Femur (tissue), 1 donor: ENCODE results near the gene OTOF.

Experiments used
- DNase-seq: peaks from one replicate; pipeline ENCODE4 v3.0.0-alpha.2; 2017

Gene OTOF

GRCh38 chr2:26495705-26496297, 17.9 kb upstream of the OTOF start:
- DNase-seq: no peak

- DNase-seq: no peak
These were observed 17.0 kb upstream of the OTOF start for GRCh38 chr2:26494891-26495290.

- DNase-seq: no peak
These were observed 16.3 kb upstream of the OTOF start for GRCh38 chr2:26494199-26494598.

GRCh38 chr2:26493566-26493965, 15.6 kb upstream of the OTOF start:
- DNase-seq: no peak

- no peak for DNase-seq
These were observed 15.0 kb upstream of the OTOF start for GRCh38 chr2:26492749-26493515.

- no peak for DNase-seq
These were observed 13.7 kb upstream of the OTOF start for GRCh38 chr2:26491563-26492167.

- no peak for DNase-seq
These were observed 11.4 kb upstream of the OTOF start for GRCh38 chr2:26489213-26489850.

- DNase-seq: no peak
These were observed 10.7 kb upstream of the OTOF start for GRCh38 chr2:26488463-26489212.

- DNase-seq: no peak
These were observed 9.3 kb upstream of the OTOF start for GRCh38 chr2:26487192-26487591.

- no peak for DNase-seq
These were observed 8.9 kb upstream of the OTOF start for GRCh38 chr2:26486789-26487188.

GRCh38 chr2:26485725-26486418, 7.9 kb upstream of the OTOF start:
- DNase-seq: no peak

- no peak for DNase-seq
These were observed 7.2 kb upstream of the OTOF start for GRCh38 chr2:26485099-26485498.

- DNase-seq: no peak
These were observed 6.7 kb upstream of the OTOF start for GRCh38 chr2:26484579-26484978.

- peak; percentile 62 for DNase-seq
These were observed 6.1 kb upstream of the OTOF start for GRCh38 chr2:26483957-26484565.

GRCh38 chr2:26483516-26483915, 5.6 kb upstream of the OTOF start:
- peak; percentile 42 for DNase-seq

- DNase-seq: no peak
These were observed 5.1 kb upstream of the OTOF start for GRCh38 chr2:26483027-26483326.

GRCh38 chr2:26482211-26483026, 4.5 kb upstream of the OTOF start:
- no peak for DNase-seq

GRCh38 chr2:26481706-26482105, 3.8 kb upstream of the OTOF start:
- DNase-seq: no peak

GRCh38 chr2:26480566-26481423, 2.9 kb upstream of the OTOF start:
- DNase-seq: no peak
